Panc1 (cell line): ENCODE data around the gene MS4A7.

Experiments used
- CTCF ChIP-seq: fragments of 450-650 bp; IDR thresholded peaks from 2 replicates; pipeline ENCODE4 v1.5.1; 2017; ENCODE audit warnings: mild to moderate bottlenecking
- POLR2AphosphoS5 ChIP-seq: IDR thresholded peaks from 2 replicates; pipeline ENCODE4 v1.6.1; 2012; ENCODE audit warnings: mild to moderate bottlenecking, low read depth, low read length, moderate library complexity

DNA sequence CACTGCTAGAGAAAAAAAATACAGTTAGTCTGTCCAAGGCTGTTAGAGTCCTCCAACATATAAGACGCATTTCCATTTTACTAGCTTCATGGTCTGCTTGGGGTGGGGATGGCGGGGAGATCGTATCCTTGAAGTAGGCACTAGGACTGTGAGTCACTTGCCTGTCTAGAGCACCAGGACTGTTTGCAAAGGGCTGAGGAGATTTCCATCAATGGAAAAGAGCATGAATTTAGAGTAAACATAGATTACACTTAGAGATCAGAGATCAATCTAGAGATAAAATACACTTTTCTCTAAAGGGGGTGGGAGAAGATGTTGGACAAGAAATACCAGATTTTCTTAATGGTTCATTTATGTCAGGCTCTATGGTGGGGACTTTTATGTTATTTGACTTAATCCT lies 1.7 kb upstream of the MS4A7 start:
- TF ChIP-seq CTCF (no peak), POLR2AphosphoS5 (no peak)
